ENCODE measurements around the gene CDKAL1.

DNA sequence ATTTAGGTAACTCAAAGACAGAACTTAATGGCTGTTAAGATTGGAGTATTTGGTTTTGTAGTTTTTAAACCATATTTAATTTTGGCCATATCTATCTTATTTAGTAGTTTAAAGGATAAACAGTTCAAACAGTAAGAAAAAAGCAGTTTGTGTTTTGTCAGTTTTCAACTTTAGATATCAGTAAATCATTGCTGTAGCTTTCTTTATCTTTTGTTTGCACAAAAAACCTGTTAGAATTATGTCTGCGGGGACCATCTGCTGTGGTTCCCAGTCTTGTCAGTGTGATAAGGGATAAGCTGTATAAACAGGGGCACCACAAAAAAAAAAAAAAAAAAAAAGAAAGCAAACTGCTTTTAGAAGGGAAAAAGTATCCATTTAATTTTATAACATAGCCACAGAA is 40.9 kb downstream of the CDKAL1 start:
- TF ChIP-seq, protein P1, sequence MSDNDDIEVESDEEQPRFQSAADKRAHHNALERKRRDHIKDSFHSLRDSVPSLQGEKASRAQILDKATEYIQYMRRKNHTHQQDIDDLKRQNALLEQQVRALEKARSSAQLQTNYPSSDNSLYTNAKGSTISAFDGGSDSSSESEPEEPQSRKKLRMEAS (IDR thresholded peaks at IDR 0.05): no peak
- TF ChIP-seq EP300 (IDR thresholded peaks at IDR 0.05; ENCODE audit: borderline replicate concordance) (no peak), YY1 (IDR thresholded peaks at IDR 0.05; ENCODE audit: low read depth) (no peak), RAD21 (IDR thresholded peaks at IDR 0.05; ENCODE audit: low read depth) (no peak), TCF12 (IDR thresholded peaks at IDR 0.05; ENCODE audit: low read depth) (no peak), CEBPB (IDR thresholded peaks at IDR 0.05) (no peak), TAF1 (IDR thresholded peaks at IDR 0.05; ENCODE audit: low read depth) (no peak), NFIC (IDR thresholded peaks at IDR 0.05) (no peak), EGR1 (IDR thresholded peaks at IDR 0.05) (no peak), TEAD4 (IDR thresholded peaks at IDR 0.05) (no peak), CREB1 (IDR thresholded peaks at IDR 0.05; ENCODE audit: low read depth) (no peak)
- TF ChIP-seq, protein P2, sequence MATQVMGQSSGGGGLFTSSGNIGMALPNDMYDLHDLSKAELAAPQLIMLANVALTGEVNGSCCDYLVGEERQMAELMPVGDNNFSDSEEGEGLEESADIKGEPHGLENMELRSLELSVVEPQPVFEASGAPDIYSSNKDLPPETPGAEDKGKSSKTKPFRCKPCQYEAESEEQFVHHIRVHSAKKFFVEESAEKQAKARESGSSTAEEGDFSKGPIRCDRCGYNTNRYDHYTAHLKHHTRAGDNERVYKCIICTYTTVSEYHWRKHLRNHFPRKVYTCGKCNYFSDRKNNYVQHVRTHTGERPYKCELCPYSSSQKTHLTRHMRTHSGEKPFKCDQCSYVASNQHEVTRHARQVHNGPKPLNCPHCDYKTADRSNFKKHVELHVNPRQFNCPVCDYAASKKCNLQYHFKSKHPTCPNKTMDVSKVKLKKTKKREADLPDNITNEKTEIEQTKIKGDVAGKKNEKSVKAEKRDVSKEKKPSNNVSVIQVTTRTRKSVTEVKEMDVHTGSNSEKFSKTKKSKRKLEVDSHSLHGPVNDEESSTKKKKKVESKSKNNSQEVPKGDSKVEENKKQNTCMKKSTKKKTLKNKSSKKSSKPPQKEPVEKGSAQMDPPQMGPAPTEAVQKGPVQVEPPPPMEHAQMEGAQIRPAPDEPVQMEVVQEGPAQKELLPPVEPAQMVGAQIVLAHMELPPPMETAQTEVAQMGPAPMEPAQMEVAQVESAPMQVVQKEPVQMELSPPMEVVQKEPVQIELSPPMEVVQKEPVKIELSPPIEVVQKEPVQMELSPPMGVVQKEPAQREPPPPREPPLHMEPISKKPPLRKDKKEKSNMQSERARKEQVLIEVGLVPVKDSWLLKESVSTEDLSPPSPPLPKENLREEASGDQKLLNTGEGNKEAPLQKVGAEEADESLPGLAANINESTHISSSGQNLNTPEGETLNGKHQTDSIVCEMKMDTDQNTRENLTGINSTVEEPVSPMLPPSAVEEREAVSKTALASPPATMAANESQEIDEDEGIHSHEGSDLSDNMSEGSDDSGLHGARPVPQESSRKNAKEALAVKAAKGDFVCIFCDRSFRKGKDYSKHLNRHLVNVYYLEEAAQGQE (IDR thresholded peaks at IDR 0.05; ENCODE audit: low read depth): no peak
